Posterior vena cava (tissue), 2 donors: ENCODE data around the gene PHLPP2. TPM values are rescaled to one million over a fixed set of nuclear protein-coding genes. Genes with fewer than 3 reads are reported as not detected.
"Not testable (repeated sequence)": the region's sequence is repeated elsewhere in the genome, so short reads cannot be mapped to it uniquely, and the experiment has no call there.

Experiments used
- DNase-seq: peaks from one replicate; pipeline ENCODE4 v3.0.0-alpha.2; 2020; ENCODE audit warnings: low spot score
- intact Hi-C, 2 donors: fragments of 100-400 bp; cut with DNase I; formaldehyde crosslinking; loops; one replicate each; pipeline versions ENCODE4 v1.14.1 to v1.14.2; 2022 to 2023
- total RNA-seq, 2 donors: library from RNA; stranded (reverse); fragmentation: NEBNext Ultra II Directional; extraction: Animal tissue kit (Norgen Biotek cat#: 25700); gene quantifications; one replicate each; pipeline ENCODE4 v1.2.1, GENCODE V29; 2021
- donor health status: DM: yes; HTN: yes; CAD: no.
- donor health status: DM: yes; HTN: yes; CAD: no.

Gene PHLPP2
- total RNA-seq, 2 donors from 2014 or later, result 6.3 to 9.1 TPM

- no peak for DNase-seq
- intact Hi-C loops, result no loop called here
Observed at GRCh38 chr16:71629278-71630016, 95.1 kb downstream of the PHLPP2 start.

DNA sequence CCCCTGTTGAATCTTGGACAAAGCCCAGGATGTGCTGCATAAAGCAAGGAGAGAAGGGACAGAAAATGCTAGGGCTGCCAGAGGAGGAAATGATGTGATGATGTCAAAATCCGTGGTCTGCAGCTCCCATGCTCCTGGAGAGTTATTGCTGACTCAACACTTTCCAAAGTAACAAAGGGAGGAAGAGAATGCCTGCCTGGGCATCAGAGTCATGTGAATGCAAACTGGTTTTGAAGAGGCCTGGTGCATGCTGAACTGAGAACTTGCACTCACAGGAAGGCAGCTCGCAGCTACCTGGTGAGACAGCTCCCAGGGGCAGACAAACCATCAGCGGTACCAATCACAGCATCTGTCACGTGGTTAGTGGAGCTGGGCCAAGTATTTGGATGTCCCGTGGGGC lies 95.7 kb downstream of the PHLPP2 start:
- DNase-seq, result no peak
- intact Hi-C loops, result no loop called here

- intact Hi-C loops, result no loop called here
- DNase-seq, result no peak
Observed at GRCh38 chr16:71627731-71628181, 96.7 kb downstream of the PHLPP2 start.

DNA sequence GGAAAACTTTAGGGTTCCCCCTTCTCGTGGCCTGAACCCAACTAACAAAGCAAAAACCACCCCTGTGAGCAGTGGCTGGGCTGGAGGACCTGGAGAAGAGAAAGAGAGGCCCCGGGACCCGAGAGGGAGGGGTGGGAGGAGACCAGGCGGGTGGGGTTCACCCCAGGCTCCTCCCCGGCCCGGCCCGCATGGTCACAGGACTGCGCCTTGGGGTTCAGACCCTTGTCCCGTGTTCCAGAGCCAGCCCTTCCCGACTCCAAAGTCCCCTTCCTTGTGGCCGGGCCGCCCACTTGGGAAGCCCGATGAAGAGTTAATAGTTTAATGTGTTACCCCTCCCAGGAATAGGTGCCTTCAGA lies 97.7 kb downstream of the PHLPP2 start:
- DNase-seq, result no peak
- intact Hi-C loops, result no loop called here

DNA sequence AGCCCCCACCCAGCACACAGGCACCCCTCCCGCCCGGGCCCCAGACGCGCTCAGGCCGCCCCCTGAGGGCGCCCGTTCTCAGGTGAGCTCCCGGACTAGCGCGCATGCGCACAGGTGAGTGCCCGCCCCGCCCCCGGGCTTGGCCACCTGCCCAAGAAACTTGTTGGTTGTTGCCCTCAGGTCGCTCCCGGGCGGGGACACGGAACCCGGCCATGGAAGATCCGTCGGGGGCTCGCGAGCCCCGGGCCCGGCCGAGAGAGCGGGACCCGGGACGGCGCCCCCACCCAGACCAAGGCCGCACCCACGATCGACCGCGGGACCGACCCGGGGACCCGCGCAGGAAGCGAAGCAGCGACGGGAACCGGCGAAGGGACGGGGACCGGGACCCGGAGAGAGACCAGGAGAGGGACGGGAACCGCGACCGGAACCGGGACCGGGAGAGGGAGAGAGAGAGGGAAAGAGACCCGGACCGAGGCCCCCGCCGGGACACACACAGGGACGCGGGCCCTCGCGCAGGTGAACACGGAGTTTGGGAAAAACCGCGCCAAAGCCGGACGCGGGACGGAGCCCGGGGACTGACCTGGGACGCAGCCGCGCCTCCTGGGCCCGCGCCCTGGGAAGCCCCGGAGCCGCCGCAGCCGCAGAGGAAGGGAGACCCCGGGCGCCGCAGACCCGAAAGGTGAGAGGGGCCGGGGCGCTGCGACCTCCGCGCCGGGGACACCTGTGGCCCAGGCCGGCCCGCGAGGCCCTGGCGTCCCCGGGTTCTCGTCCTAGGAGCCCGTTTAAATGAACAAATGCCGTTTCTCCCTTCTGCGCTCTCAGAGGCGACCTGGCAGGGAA lies 98.3 kb downstream of the PHLPP2 start, which contains the start of gene MARVELD3:
MARVELD3 (plus strand) TSS at position 167 of the 840 bp plus-strand sequence; CDS start at position 213, 46 bp downstream.
- intact Hi-C loops, result no loop called here
- no peak for DNase-seq

DNA sequence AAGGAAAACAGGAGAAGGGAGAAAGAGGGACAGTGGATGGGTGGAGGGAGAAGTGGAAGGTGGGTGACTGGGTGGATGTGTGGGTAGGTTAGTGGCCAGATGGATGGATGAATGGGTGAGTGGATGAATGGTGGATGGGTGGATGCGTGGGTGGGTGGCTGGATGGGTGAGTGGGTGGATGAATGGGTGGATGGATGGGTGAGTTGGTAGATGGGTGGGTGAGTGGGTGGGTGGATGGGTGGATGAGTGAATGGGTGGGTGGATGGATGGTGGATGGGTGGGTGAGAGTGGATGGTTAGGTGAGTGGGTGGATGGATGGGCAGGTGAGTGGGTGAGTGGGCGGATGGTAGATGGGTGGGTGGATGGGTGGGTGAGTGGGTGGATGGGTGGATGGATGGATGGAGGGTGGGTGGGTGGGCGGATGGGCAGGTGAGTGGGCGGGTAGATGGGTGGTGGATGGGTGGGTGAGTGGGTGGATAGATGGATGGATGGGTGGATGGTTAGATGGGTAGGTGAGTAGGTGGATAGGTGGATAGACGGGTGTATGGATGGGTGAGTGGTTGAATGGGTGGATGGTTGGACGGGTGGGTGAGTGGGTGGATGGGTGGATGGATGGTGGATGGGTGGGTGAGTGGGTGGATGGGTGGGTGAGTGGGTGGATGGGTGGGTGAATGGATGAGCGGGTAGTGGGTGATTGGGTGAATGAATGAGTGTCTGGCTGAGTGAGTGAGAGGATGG lies 99.2 kb downstream of the PHLPP2 start:
- no peak for DNase-seq
- intact Hi-C loops, result no loop called here

DNA sequence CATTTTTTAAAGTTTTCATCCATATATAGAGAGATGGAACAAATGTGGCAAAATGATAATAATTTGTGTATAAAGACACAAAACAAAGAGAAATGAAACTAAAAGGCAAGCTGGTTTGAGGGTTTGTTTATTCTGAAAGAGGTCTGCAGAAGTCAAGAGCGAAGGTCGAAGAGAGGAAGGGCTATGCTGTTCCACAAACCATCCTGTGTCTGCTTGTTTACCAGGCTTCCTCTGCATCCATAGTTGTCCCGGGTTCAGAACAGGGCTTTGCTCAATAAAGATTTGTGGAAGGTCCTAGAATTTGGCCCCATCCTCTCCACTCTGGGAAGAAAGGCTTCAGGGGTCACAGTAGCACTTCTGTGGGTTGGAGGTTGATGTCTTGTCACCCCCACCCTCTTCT lies 100.9 kb downstream of the PHLPP2 start:
- no peak for DNase-seq
- intact Hi-C loops, result no loop called here

- DNase-seq, result no peak
- intact Hi-C loops, result no loop called here
Observed at GRCh38 chr16:71622088-71622487, 102.4 kb downstream of the PHLPP2 start.

DNA sequence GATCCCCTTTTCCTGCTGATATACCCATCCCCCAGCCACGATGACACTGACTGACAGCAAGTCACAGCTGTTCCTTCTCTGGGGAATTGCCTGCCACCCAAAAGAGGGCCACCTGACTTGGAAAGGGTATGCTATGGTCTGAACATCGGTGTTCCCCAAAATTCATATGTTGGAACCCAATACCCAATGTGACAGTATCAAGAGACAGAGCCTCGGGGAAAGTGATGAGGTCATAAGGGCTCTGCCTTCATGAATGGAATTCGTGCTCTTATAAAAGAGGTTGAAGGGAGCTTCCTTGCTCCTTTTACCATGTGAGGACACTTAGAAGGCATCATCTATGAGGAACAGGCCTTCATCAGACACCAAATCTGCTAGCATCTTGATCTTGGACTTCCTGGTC lies 106.1 kb downstream of the PHLPP2 start:
- intact Hi-C loops, result loop anchor here in 1 of 2 donors (10.0 kb wide), 1 partner anchor 204 kb away; no protein-coding TSS in a partner anchor

DNA sequence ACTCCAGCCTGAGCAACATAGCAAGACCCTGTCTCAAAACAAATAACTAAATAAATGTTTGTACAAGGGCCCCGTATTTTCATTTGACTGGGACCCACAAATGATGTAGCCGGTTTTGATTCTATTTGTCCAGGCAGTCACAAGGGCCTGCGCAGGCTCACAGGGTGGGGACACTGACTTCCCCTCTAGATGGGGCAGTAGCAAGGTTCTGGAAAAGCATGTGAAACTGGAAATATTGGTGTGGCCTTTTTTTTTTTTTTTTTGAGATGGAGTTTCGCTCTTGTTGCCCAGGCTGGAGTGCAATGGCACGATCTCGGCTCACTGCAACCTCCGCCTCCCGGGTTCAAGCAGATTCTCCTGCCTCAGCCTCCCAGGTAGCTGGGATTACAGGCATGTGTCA lies 109.5 kb downstream of the PHLPP2 start:
- intact Hi-C loops, result loop anchor here in 1 of 2 donors (10.0 kb wide), 1 partner anchor 200 kb away; no protein-coding TSS in a partner anchor

More for the DNA sequence above, 106.1 kb downstream of the PHLPP2 start:
- no peak for DNase-seq

GRCh38 chr16:71610936-71611871 lies 113.3 kb downstream of the PHLPP2 start:
- intact Hi-C loops, result loop anchor here in 1 of 2 donors (10.0 kb wide), 1 partner anchor 196 kb away; no protein-coding TSS in a partner anchor
- peak; percentile 86 for DNase-seq

More for the DNA sequence above, 109.5 kb downstream of the PHLPP2 start:
- not testable (repeated sequence) for DNase-seq

DNA sequence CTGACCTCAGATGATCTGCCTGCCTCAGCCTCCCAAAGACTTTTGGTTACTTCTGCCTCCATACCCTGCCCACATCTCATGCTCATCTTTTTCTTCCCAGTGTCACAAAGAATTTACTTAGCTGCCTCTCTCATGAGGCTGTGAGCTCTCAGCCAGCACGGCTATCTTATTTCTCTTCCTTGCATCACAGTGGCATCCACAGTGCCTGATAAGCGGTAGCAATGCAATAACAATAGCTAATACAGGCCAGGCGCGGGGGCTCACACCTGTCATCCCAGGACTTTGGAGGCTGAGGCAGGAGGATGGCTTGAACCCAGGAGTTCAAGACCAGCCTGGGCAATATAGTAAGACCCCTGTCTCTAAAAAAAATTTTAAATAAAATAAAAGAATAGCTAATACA lies 114.1 kb downstream of the PHLPP2 start:
- no peak for DNase-seq
- intact Hi-C loops, result loop anchor here in 1 of 2 donors (10.0 kb wide), 1 partner anchor 196 kb away; no protein-coding TSS in a partner anchor

DNA sequence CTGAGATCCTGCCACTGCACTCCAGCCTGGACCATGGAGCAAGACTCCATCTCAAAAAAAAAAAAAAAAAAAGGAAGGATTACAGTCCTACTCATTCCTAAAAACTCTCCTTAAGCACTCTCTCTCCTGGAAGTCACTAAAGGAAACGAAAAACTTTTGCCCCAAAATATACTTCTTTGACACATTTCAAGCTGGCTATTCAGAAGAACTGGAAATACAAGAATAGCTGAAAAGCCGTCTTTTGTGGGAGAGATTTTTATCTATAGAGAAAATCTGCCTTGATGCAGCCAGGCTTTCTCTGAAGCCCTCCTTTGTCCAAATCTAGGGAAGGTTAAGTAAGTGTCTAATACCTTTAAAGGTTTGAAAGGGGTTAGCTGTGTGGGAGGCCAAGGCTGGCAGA lies 115.4 kb downstream of the PHLPP2 start:
- no peak for DNase-seq
- intact Hi-C loops, result no loop called here

- DNase-seq, result no peak
- intact Hi-C loops, result no loop called here
Observed at GRCh38 chr16:71600822-71601221, 123.7 kb downstream of the PHLPP2 start.

DNA sequence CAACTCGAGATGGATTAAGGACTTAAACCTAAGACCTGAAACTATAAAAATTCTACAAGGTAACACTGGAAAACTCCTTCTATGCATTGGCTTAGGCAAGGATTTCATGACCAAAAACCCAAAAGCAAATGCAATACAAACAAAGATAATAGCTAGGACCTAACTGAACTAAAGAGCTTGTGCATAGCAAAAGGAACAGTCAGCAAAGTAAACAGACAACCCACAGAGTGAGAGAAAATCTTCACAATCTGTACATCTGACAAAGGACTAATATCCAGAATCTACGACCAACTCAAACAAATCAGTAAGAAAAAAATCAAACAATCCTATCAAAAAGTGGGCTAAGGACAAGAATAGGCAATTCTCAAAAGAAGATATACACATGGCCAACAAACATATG lies 126.1 kb downstream of the PHLPP2 start:
- intact Hi-C loops, DNase-seq: not testable (repeated sequence)

GRCh38 chr16:71595340-71595826 lies 129.1 kb downstream of the PHLPP2 start:
- intact Hi-C loops, DNase-seq: not testable (repeated sequence)
